C4-2B (cell line): ENCODE results near the gene ASF1A.

Experiments used
- H3K27ac ChIP-seq: fragments of 450-650 bp; 2 replicates; pipeline ENCODE4 v1.5.1; 2017
- ZFX ChIP-seq: fragments of 450-650 bp; IDR thresholded peaks from 2 replicates; pipeline ENCODE4 v1.6.1; 2017
- TF ChIP-seq, protein P1 (sequence below): fragments of 450-650 bp; conservative IDR thresholded peaks from 2 replicates; pipeline ENCODE4 v1.5.1; 2017; ENCODE audit warnings: mild to moderate bottlenecking

The ASF1A gene

DNA sequence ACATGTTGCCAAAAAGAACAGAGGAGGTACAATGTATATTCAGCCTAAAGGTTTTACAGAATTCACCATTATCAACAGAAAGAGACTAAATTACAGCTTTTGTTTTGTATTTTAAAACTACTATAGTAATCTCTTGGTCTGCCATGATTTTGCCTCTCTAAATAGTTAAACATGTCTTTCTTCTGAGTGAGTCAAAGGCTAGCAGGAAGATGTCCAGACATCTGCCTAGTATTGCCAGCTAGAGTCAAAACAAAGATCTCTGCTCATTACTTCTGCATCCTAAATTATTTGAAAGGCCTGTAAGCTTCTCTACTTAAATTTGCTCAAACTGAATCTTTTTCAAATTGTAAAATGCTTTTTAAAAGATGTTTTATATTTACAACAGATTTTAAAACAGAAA lies 8.8 kb downstream of the ASF1A start:
- no peak overlapping the region for H3K27ac ChIP-seq

DNA sequence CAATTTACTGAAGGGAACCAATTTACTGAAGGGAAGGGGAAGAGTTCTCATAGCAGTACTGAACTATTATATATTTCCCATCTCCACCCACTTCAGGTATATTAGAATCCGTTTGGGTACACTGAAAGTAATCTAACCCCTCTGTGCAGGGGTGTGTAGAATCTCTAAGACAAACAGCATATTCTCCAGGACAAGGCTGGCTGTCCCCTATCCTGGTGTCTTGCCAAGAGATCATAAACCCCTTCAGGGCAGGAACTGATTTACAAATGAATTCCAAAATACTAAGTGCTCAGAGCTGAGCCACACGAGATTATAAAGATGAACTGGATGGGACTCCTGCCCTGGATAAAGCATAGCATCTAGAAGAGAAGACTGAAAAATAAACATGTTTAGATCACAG lies 9.2 kb downstream of the ASF1A start:
- H3K27ac ChIP-seq: no peak overlapping the region
- TF ChIP-seq ZFX: no peak
- TF ChIP-seq, protein P1, sequence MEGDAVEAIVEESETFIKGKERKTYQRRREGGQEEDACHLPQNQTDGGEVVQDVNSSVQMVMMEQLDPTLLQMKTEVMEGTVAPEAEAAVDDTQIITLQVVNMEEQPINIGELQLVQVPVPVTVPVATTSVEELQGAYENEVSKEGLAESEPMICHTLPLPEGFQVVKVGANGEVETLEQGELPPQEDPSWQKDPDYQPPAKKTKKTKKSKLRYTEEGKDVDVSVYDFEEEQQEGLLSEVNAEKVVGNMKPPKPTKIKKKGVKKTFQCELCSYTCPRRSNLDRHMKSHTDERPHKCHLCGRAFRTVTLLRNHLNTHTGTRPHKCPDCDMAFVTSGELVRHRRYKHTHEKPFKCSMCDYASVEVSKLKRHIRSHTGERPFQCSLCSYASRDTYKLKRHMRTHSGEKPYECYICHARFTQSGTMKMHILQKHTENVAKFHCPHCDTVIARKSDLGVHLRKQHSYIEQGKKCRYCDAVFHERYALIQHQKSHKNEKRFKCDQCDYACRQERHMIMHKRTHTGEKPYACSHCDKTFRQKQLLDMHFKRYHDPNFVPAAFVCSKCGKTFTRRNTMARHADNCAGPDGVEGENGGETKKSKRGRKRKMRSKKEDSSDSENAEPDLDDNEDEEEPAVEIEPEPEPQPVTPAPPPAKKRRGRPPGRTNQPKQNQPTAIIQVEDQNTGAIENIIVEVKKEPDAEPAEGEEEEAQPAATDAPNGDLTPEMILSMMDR: no peak

More for the DNA sequence above, 8.8 kb downstream of the ASF1A start:
- TF ChIP-seq, protein P1: no peak
- no peak for TF ChIP-seq ZFX

DNA sequence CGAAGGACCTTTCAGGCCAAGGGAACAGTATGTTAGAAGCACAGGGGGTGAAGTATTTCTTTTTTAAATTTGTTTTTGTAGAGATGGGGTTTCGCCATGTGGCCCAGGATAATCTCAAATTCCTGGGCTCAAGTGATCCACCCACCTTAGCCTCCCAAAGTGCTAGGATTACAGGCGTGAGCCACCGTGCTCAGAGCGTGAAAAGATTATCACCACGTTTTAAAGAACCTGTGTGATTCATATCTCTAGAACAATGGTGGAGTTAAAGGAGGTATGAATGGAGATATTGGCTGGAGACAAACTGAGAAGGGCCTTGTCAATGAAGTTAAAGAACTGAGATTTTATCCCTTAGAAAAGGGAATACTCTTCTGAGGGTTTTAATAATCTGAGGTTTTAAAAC lies 9.7 kb downstream of the ASF1A start:
- TF ChIP-seq, protein P1: no peak
- TF ChIP-seq ZFX: no peak
- H3K27ac ChIP-seq: no peak overlapping the region

DNA sequence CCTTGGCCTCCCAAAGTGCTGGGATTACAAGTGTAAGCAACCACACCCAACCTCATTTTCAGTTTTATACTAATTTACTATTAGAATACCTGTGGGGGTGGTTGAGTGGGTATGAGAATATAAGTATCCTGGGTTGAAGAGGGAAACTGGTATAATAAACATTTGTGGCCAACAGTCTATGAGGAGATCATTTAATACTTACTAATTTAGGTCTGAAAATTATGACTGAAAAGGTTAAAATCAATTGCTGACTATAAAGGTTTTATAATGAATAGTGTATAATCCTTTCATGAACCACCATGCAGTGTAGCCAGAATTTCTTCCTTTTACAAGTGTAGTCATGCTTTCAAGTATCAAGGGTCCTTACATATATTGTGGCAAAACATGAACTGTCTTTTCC lies 11.1 kb downstream of the ASF1A start:
- no peak for TF ChIP-seq ZFX
- TF ChIP-seq, protein P1: no peak
- H3K27ac ChIP-seq: no peak overlapping the region

GRCh38 chr6:118905851-118906250 lies 11.9 kb downstream of the ASF1A start:
- no peak overlapping the region for H3K27ac ChIP-seq
- TF ChIP-seq ZFX: no peak
- TF ChIP-seq, protein P1: no peak

DNA sequence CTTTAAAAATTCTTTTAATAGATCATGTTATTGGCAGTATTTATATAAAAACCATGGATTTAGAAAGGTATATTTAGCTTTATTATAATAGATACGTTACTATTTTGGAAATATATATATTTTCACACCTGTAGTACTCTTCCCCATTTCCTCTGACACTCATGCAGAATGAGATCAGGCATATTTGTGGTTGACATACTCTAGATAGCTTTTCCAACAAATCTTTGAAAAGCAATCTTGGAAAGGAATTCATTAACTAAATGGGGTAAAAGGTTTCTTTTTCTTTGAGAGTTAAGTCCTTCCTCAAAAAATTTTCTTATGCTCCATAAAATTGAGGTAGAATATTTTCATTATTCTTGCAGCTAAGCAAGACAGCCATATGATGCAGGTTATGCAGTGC lies 14.5 kb downstream of the ASF1A start:
- TF ChIP-seq ZFX: no peak
- TF ChIP-seq, protein P1: no peak
- no peak overlapping the region for H3K27ac ChIP-seq

- H3K27ac ChIP-seq: no peak overlapping the region
- TF ChIP-seq ZFX: no peak
Measured at GRCh38 chr6:118912646-118913045, 18.7 kb downstream of the ASF1A start.

DNA sequence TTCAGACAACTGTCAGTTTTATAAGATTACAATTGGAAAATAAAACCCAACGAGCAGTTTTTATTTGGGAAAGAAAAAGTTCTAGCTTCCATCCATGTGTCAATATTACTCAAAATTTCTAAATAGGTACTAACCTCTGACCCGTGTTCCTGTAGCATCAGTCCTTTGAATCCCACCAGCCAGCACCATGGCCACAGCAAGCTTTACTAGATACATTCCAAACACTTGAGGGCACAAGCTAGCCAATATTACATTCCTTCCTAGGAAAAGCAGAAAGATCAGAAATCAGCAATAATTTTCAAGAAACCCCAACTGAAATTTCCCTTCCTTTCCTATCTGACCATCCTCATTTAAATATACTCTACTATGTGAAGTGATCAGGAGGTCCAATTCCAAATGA lies 19.2 kb downstream of the ASF1A start:
- TF ChIP-seq, protein P1: no peak
- H3K27ac ChIP-seq: no peak overlapping the region
